ENCODE results near the gene AKAP8L. TPM values are rescaled to one million over a fixed set of nuclear protein-coding genes. Genes with fewer than 3 reads are reported as not detected.
A peak's percentile ranks its signal among the peaks of the same experiment; 100 is the strongest.

The AKAP8L gene
- total RNA-seq, 1 experiment from 2014 or later, result 86.3 TPM

- in situ Hi-C loops (cut with HindIII; ENCODE audit: low sequenced_read_pairs), result no loop called here
- no peak for DNase-seq (ENCODE audit: low spot score)
Measured at GRCh38 chr19:15436826-15437110, 18.0 kb upstream of the AKAP8L start.

GRCh38 chr19:15436012-15436825 is 17.4 kb upstream of the AKAP8L start:
- in situ Hi-C loops (cut with HindIII; ENCODE audit: low sequenced_read_pairs), result no loop called here
- DNase-seq (ENCODE audit: low spot score), result no peak

- in situ Hi-C loops (cut with HindIII; ENCODE audit: low sequenced_read_pairs), result no loop called here
Measured at GRCh38 chr19:15433519-15434069, 14.8 kb upstream of the AKAP8L start.

GRCh38 chr19:15432629-15433518 is 14.1 kb upstream of the AKAP8L start:
- in situ Hi-C loops (cut with HindIII; ENCODE audit: low sequenced_read_pairs), result no loop called here
- DNase-seq (ENCODE audit: low spot score), result peak; percentile 84

More at GRCh38 chr19:15433519-15434069, 14.8 kb upstream of the AKAP8L start:
- no peak for DNase-seq (ENCODE audit: low spot score)

- DNase-seq (ENCODE audit: low spot score), result no peak
- in situ Hi-C loops (cut with HindIII; ENCODE audit: low sequenced_read_pairs), result no loop called here
Measured at GRCh38 chr19:15432018-15432494, 13.3 kb upstream of the AKAP8L start.

- in situ Hi-C loops (cut with HindIII; ENCODE audit: low sequenced_read_pairs), result no loop called here
- no peak for DNase-seq (ENCODE audit: low spot score)
Measured at GRCh38 chr19:15431396-15432017, 12.7 kb upstream of the AKAP8L start.

- DNase-seq (ENCODE audit: low spot score), result no peak
- in situ Hi-C loops (cut with HindIII; ENCODE audit: low sequenced_read_pairs), result no loop called here
Measured at GRCh38 chr19:15430526-15431120, 11.8 kb upstream of the AKAP8L start.

GRCh38 chr19:15429825-15430467 is 11.2 kb upstream of the AKAP8L start:
- in situ Hi-C loops (cut with HindIII; ENCODE audit: low sequenced_read_pairs), result no loop called here
- no peak for DNase-seq (ENCODE audit: low spot score)

- no peak for DNase-seq (ENCODE audit: low spot score)
- in situ Hi-C loops (cut with HindIII; ENCODE audit: low sequenced_read_pairs), result no loop called here
Measured at GRCh38 chr19:15428956-15429824, 10.4 kb upstream of the AKAP8L start.

- in situ Hi-C loops (cut with HindIII; ENCODE audit: low sequenced_read_pairs), result no loop called here
- no peak for DNase-seq (ENCODE audit: low spot score)
Measured at GRCh38 chr19:15427991-15428471, 9.2 kb upstream of the AKAP8L start.

- DNase-seq (ENCODE audit: low spot score), result no peak
- in situ Hi-C loops (cut with HindIII; ENCODE audit: low sequenced_read_pairs), result no loop called here
Measured at GRCh38 chr19:15427350-15427700, 8.5 kb upstream of the AKAP8L start.

GRCh38 chr19:15426485-15427349 is 7.9 kb upstream of the AKAP8L start:
- in situ Hi-C loops (cut with HindIII; ENCODE audit: low sequenced_read_pairs), result no loop called here

GRCh38 chr19:15425321-15425950 is 6.6 kb upstream of the AKAP8L start:
- in situ Hi-C loops (cut with HindIII; ENCODE audit: low sequenced_read_pairs), result no loop called here
- DNase-seq (ENCODE audit: low spot score), result no peak

More at GRCh38 chr19:15426485-15427349, 7.9 kb upstream of the AKAP8L start:
- DNase-seq (ENCODE audit: low spot score), result no peak

GRCh38 chr19:15424692-15425272 is 6.0 kb upstream of the AKAP8L start:
- in situ Hi-C loops (cut with HindIII; ENCODE audit: low sequenced_read_pairs), result no loop called here

GRCh38 chr19:15424121-15424520 is 5.3 kb upstream of the AKAP8L start:
- in situ Hi-C loops (cut with HindIII; ENCODE audit: low sequenced_read_pairs), result no loop called here
- DNase-seq (ENCODE audit: low spot score), result no peak

More at GRCh38 chr19:15424692-15425272, 6.0 kb upstream of the AKAP8L start:
- no peak for DNase-seq (ENCODE audit: low spot score)

- in situ Hi-C loops (cut with HindIII; ENCODE audit: low sequenced_read_pairs), result no loop called here
- no peak for DNase-seq (ENCODE audit: low spot score)
Measured at GRCh38 chr19:15423130-15423529, 4.3 kb upstream of the AKAP8L start.
